Measurements from ENCODE around the gene ACE. TPM values are rescaled to one million over a fixed set of nuclear protein-coding genes. Genes with fewer than 3 reads are reported as not detected.

Gene ACE
- total and polyA plus RNA-seq, 10 donors, result 0.61 to 17.3 (median 8.2) TPM

DNA sequence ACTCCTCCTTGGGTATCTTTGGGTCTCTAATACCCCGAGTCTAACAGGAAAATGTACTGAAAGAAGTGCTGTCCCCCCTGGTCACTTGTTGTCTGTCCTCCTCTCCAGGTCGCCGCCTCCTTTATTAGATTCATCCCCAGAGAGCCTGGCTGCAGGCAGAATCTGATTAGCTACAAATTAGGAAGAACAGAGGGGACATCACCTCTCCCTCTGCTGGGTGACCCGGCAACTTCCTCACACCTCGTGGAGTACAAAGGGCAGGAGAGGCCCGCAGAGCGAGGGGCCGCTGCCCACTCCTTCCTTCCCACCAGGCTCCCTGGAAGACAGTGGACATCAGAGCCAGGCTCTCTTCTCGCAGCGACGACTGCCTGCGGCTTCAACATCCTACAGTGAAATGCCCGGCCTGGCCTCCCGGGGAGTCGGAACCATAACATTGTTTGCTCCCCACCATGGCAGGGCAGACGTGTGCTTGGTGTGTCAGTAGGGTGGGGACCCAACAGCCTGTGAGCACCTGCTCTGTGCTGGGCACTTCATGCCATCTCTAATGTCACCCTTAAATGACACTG lies 36.0 kb upstream of the ACE start:
- intact Hi-C loops (cut with DNase I; ENCODE audit: low total_unique reads), result no loop called here
- Histone ChIP-seq H3K9me3 (no peaks in the 10 kb centered on the region), H3K27ac (peak overlapping the region in 5 of 8 donors; percentile 55 to 86 (median 76)), H3K4me1 (peaks cover 4 to 66% (median 43%) of the 10 kb centered on the region in 6 donors), H3K36me3 (peaks cover 0 to 2% (median 0%) of the 10 kb centered on the region in 6 donors), H3K27me3 (replicated peaks in 1 of 7) (peaks cover 0 to 8% (median 0%) of the 10 kb centered on the region in 7 donors), H3K4me3 (no peak overlapping the region)
- 82 to 87% (median 86%) methylated on average over 15 to 16 of the region's 16 CpGs for WGBS, 5 donors
- no peak for DNase-seq
- TF ChIP-seq, protein P1, sequence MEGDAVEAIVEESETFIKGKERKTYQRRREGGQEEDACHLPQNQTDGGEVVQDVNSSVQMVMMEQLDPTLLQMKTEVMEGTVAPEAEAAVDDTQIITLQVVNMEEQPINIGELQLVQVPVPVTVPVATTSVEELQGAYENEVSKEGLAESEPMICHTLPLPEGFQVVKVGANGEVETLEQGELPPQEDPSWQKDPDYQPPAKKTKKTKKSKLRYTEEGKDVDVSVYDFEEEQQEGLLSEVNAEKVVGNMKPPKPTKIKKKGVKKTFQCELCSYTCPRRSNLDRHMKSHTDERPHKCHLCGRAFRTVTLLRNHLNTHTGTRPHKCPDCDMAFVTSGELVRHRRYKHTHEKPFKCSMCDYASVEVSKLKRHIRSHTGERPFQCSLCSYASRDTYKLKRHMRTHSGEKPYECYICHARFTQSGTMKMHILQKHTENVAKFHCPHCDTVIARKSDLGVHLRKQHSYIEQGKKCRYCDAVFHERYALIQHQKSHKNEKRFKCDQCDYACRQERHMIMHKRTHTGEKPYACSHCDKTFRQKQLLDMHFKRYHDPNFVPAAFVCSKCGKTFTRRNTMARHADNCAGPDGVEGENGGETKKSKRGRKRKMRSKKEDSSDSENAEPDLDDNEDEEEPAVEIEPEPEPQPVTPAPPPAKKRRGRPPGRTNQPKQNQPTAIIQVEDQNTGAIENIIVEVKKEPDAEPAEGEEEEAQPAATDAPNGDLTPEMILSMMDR (IDR thresholded peaks at IDR 0.05 in 8 of 11, conservative IDR thresholded peaks at IDR 0.05 in 3 of 11), result no peak
- TF ChIP-seq POLR2AphosphoS5 (IDR thresholded peaks at IDR 0.05) (no peak), POLR2A (IDR thresholded peaks at IDR 0.05) (no peak)

DNA sequence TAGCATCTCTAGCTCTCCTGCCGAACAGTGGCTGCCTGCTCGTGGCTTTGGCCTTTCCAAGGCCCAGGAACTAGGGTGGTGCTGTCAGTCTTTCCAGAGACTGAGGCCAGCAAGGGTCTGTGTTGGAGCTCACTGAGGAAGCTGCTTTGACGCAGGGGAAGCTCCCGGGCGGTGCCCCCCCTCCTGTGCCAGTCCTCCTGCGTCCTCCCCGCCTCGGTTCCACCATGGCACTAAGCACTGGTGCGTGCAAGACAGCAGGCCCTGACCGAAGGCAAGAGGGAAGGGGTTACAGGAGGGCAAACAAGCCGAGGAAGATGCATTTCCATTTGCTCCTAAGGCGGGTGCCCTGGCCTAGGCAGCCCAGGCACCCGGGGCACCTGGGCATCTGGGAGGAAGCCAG lies 35.2 kb upstream of the ACE start:
- TF ChIP-seq POLR2AphosphoS5 (IDR thresholded peaks at IDR 0.05) (no peak), POLR2A (IDR thresholded peaks at IDR 0.05) (no peak)
- TF ChIP-seq, protein P1 (IDR thresholded peaks at IDR 0.05 in 8 of 11, conservative IDR thresholded peaks at IDR 0.05 in 3 of 11), result no peak
- H3K27me3 ChIP-seq (replicated peaks in 1 of 7), result peaks cover 0 to 13% (median 0%) of the 10 kb centered on the region in 7 donors
- peaks cover 4 to 66% (median 46%) of the 10 kb centered on the region in 6 donors for H3K4me1 ChIP-seq
- peak overlapping the region in 1 of 8 donors; percentile 80 for H3K27ac ChIP-seq
- no peak for DNase-seq
- no peaks in the 10 kb centered on the region for H3K9me3 ChIP-seq
- intact Hi-C loops (cut with DNase I; ENCODE audit: low total_unique reads), result no loop called here
- H3K4me3 ChIP-seq, result no peak overlapping the region
- no peaks in the 10 kb centered on the region for H3K36me3 ChIP-seq
- 90 to 96% (median 92%) methylated on average over 12 to 13 of the region's 13 CpGs for WGBS, 5 donors

DNA sequence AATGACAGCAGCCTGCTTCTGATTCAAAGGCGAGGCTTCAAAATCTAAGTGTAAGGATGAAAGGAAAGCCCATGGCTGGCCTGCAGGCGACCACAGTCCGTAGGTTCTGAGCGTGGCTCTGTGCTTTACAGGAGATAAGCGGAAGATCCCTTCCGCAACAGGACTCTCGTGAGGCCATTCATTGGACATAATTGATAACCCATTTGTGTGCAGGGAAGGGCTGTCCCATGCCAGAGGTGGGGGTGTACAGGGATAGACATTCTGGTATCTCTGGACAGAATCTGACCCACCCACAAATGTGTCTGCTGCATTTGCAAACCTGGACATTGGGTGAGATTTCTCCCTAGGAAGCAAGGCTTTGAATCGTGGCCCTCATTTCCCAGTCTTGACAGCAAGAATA lies 34.8 kb upstream of the ACE start:
- DNase-seq, result no peak
- no peak for TF ChIP-seq POLR2A (IDR thresholded peaks at IDR 0.05)
- no peak for TF ChIP-seq POLR2AphosphoS5 (IDR thresholded peaks at IDR 0.05)
- TF ChIP-seq, protein P1 (IDR thresholded peaks at IDR 0.05 in 8 of 11, conservative IDR thresholded peaks at IDR 0.05 in 3 of 11), result no peak
- Histone ChIP-seq H3K27ac (no peak overlapping the region), H3K4me3 (no peak overlapping the region), H3K9me3 (no peaks in the 10 kb centered on the region), H3K36me3 (no peaks in the 10 kb centered on the region), H3K4me1 (peaks cover 8 to 66% (median 48%) of the 10 kb centered on the region in 6 donors), H3K27me3 (replicated peaks in 1 of 7) (peaks cover 0 to 13% (median 0%) of the 10 kb centered on the region in 7 donors)
- WGBS, 5 donors, result 88 to 95% (median 93%) methylated on average over 8 of the region's 8 CpGs
- intact Hi-C loops (cut with DNase I; ENCODE audit: low total_unique reads), result no loop called here

DNA sequence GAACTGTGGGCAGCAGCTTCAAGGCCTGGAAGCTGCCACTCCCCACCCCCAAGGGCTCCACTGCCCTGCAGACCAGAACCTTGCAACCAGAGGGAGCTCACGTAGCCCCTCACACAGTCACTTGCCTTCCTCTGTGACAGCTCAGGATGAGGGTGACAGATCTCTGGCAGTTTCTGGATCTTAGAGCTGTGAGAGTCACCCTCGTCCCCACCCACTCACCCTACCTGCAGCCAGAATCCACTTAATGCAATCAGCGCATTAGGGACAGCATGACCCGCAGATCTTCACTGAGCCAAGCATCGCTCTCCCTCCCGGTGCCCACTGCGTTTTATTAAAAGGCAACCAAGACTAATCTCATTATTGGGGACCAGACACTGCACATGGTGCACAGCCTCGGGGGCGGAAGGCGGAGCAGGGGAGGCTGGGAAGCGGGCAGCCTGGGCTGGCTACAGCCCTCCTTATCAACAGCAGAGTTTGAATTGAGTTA lies 34.3 kb upstream of the ACE start:
- Histone ChIP-seq H3K4me3 (no peak overlapping the region), H3K27ac (no peak overlapping the region), H3K4me1 (peaks cover 13 to 68% (median 52%) of the 10 kb centered on the region in 6 donors), H3K9me3 (no peaks in the 10 kb centered on the region), H3K27me3 (replicated peaks in 1 of 7) (peaks cover 0 to 13% (median 0%) of the 10 kb centered on the region in 7 donors), H3K36me3 (no peaks in the 10 kb centered on the region)
- intact Hi-C loops (cut with DNase I; ENCODE audit: low total_unique reads), result no loop called here
- TF ChIP-seq, protein P1 (IDR thresholded peaks at IDR 0.05 in 8 of 11, conservative IDR thresholded peaks at IDR 0.05 in 3 of 11), result peak in 1 of 11 experiments; percentile 9
- no peak for TF ChIP-seq POLR2A (IDR thresholded peaks at IDR 0.05)
- WGBS, 5 donors, result 81 to 90% (median 84%) methylated on average over 11 of the region's 11 CpGs
- DNase-seq, result no peak

All from spleen (tissue), 11 donors.